HepG2 (cell line): ENCODE measurements around the gene ENG. TPM values are rescaled to one million over a fixed set of nuclear protein-coding genes. Genes with fewer than 3 reads are reported as not detected.

Source experiments
- ATAC-seq: fragments of 200-7000 bp; cut with Tn5 transposase; 3 replicates; pipeline ENCODE4 v1.9.1; 2020; ENCODE audit warnings: mild to moderate bottlenecking, moderate library complexity
- BruUV-seq: library from RNA; stranded (reverse); fragments of 400-500 nt; replicated peaks from 2 replicates; lab custom pipeline; 2021; lab: Mats Ljungman, UMichigan
- CTCF ChIA-PET: fragments of 300-600 bp; formaldehyde crosslinking; extraction: SDS; loops from one replicate; lab custom pipeline; 2021; ENCODE audit warnings: low total read pairs, inconsistent platforms, low intra/inter-chr PET ratio; lab: Yijun Ruan, JAX
- POLR2A ChIA-PET: fragments of 350-600 bp; sonication (Branson Sonifier 250); formaldehyde crosslinking; loops from one replicate; lab custom pipeline; 2020; ENCODE audit warnings: antibody characterized with exemption, inconsistent platforms; lab: Yijun Ruan, JAX
- DNase-seq: peaks from one replicate; pipeline ENCODE4 v3.0.0-alpha.2; 2015; ENCODE audit warnings: low spot score
- FAIRE-seq: peaks from 3 replicates; lab custom pipeline; 2011; peaks lifted over from hg19 to GRCh38; lab: Jason Lieb, UNC
- H2AFZ ChIP-seq: one replicate; pipeline ENCODE4 v1.6.1; 2011; ENCODE audit warnings: low read length, inconsistent platforms
- H3K27ac ChIP-seq: fragments of 300-600 bp; 3 replicates; pipeline ENCODE4 v1.8.0; 2011; ENCODE audit warnings: mixed run types, mild to moderate bottlenecking, mixed read lengths, low read length, inconsistent platforms; ENCODE audit not compliant: insufficient read depth; ENCODE audit errors: extremely low read length
- H3K27me3 ChIP-seq, 2 experiments: fragments of 200-600 bp in 1 of 2; 2 replicates in 1 of 2; 3 replicates in 1 of 2; pipeline versions ENCODE4 v1.6.0 to v1.8.0; 2011; ENCODE audit warnings: low read length in 2 of 2, mild to moderate bottlenecking in 2 of 2, moderate library complexity in 2 of 2, inconsistent platforms in 1 of 2; ENCODE audit not compliant: insufficient read depth in 2 of 2, control insufficient read depth in 1 of 2
- H3K36me3 ChIP-seq, 2 experiments: fragments of 200-600 bp in 1 of 2; replicated peaks in 1 of 2; 2 replicates in 1 of 2; 3 replicates in 1 of 2; pipeline versions ENCODE4 v1.5.1 to v1.8.0; 2011; ENCODE audit warnings: low read length in 2 of 2, inconsistent platforms in 1 of 2; ENCODE audit not compliant: insufficient read depth in 2 of 2, control insufficient read depth in 1 of 2
- H3K4me1 ChIP-seq: 2 replicates; pipeline ENCODE4 v1.5.1; 2012; ENCODE audit warnings: low read length, inconsistent platforms; ENCODE audit not compliant: insufficient read depth
- H3K4me2 ChIP-seq: 2 replicates; pipeline ENCODE4 v1.6.0; 2011; ENCODE audit warnings: low read depth, low read length, inconsistent platforms
- H3K4me3 ChIP-seq, 3 experiments: fragments of 200-600 bp in 1 of 3; sonication (generic), shearing (Covaris generic) in 1 of 3; replicated peaks in 1 of 3; 2 replicates each; pipeline ENCODE4 v1.5.1; 2011 to 2016; ENCODE audit warnings: low read length in 3 of 3, inconsistent platforms in 2 of 3, low read depth in 2 of 3, mild to moderate bottlenecking in 2 of 3, control low read depth in 1 of 3, mixed read lengths in 1 of 3; ENCODE audit not compliant: insufficient read depth in 1 of 3
- H3K79me2 ChIP-seq: one replicate; pipeline ENCODE4 v1.6.1; 2011; ENCODE audit warnings: low read length, inconsistent platforms; ENCODE audit not compliant: insufficient read depth
- H3K9ac ChIP-seq: 2 replicates; pipeline ENCODE4 v1.6.0; 2011; ENCODE audit warnings: mild to moderate bottlenecking, low read depth, low read length, inconsistent platforms; ENCODE audit not compliant: insufficient read depth
- H3K9me3 ChIP-seq: 2 replicates; pipeline ENCODE4 v1.5.1; 2012; ENCODE audit warnings: mild to moderate bottlenecking, low read length
- H4K20me1 ChIP-seq: 2 replicates; pipeline ENCODE4 v1.6.0; 2011; ENCODE audit warnings: inconsistent platforms, mild to moderate bottlenecking, low read length, moderate library complexity; ENCODE audit not compliant: insufficient read depth
- EEA1 ChIP-seq: sonication (generic); formaldehyde crosslinking; IDR thresholded peaks from 2 replicates; pipeline ENCODE4 v1.5.1; 2020; ENCODE audit warnings: mild to moderate bottlenecking, missing genetic modification reagents, borderline replicate concordance
- EP300 ChIP-seq, 3 experiments: sonication (generic) in 1 of 3; formaldehyde crosslinking in 1 of 3; IDR thresholded peaks; 2 replicates each; pipeline versions ENCODE4 v1.5.1 to v1.6.1; 2011 to 2020; ENCODE audit warnings: low read depth in 2 of 3, low read length in 2 of 3, borderline replicate concordance in 1 of 3, improper control_type of control experiment in 1 of 3, mild to moderate bottlenecking in 1 of 3, missing genetic modification reagents in 1 of 3, moderate library complexity in 1 of 3
- GATAD1 ChIP-seq: IDR thresholded peaks from 2 replicates; pipeline ENCODE4 v1.6.1; 2016; ENCODE audit warnings: missing genetic modification reagents, missing compliant biosample characterization
- MED1 ChIP-seq: sonication (generic); formaldehyde crosslinking; IDR thresholded peaks from 2 replicates; pipeline ENCODE4 v1.4.0; 2020; ENCODE audit warnings: missing genetic modification reagents
- RFXANK ChIP-seq: IDR thresholded peaks from 2 replicates; pipeline ENCODE4 v1.6.1; 2016
- SUZ12 ChIP-seq: fragments of 150-350 bp; IDR thresholded peaks from 2 replicates; pipeline ENCODE4 v1.6.1; 2014; ENCODE audit warnings: low read depth, low read length
- ZNF12 ChIP-seq: sonication (generic); formaldehyde crosslinking; IDR thresholded peaks from 2 replicates; pipeline ENCODE4 v1.5.0; 2020; ENCODE audit warnings: missing genetic modification reagents
- ZNF224 ChIP-seq: sonication (generic); formaldehyde crosslinking; IDR thresholded peaks from 2 replicates; pipeline ENCODE4 v1.5.0; 2020; ENCODE audit warnings: mild to moderate bottlenecking, missing genetic modification reagents
- WGBS: methylation state at CpG from one replicate; pipeline ENCODE4 v1.1.6; 2017; ENCODE audit warnings: low lambda C conversion rate; 5-methylcytosine and 5-hydroxymethylcytosine counted together
- in situ Hi-C: cut with HindIII; loops from 2 replicates; pipeline ENCODE4 v1.10.0; 2017; ENCODE audit warnings: low pct_unique_long_range_greater_than_20kb; ENCODE audit not compliant: extremely low pct_ligation_motif_present
- intact Hi-C: fragments of 100-400 bp; cut with micrococcal nuclease; formaldehyde crosslinking; loops from one replicate; pipeline ENCODE4 v1.10.0; 2022; ENCODE audit not compliant: unreplicated experiment
- polyA plus RNA-seq, 8 experiments: library from polyadenylated mRNA; depleted of rRNA in 3 of 8; stranded (reverse) in 7 of 8; unstranded in 1 of 8; fragments of >200 nt; fragmentation: Illumina TruSeq in 4 of 8; extraction: Trizol in 4 of 8; gene quantifications; 2 replicates each; pipeline versions ENCODE4 v1.2.1 to v1.2.3, GENCODE V29; 2011 to 2016; ENCODE audit warnings: low read depth in 4 of 8, missing spikeins in 1 of 8, mixed read lengths in 1 of 8; ENCODE audit not compliant: insufficient read depth in 1 of 8
- total RNA-seq, 5 experiments: library from RNA; depleted of rRNA; stranded (reverse); fragments of >200 nt; fragmentation: Illumina TruSeq; extraction: Trizol; gene quantifications; 2 replicates each; pipeline ENCODE4 v1.2.3, GENCODE V29; 2016; ENCODE audit warnings: low read depth in 1 of 5
- TF ChIP-seq, protein P1 (sequence below): sonication (generic); formaldehyde crosslinking; IDR thresholded peaks from 2 replicates; pipeline ENCODE4 v1.4.0; 2020; ENCODE audit warnings: missing genetic modification reagents, mild to moderate bottlenecking, borderline replicate concordance
- TF ChIP-seq, protein P2 (sequence below): sonication (generic); formaldehyde crosslinking; IDR thresholded peaks from 2 replicates; pipeline ENCODE4 v1.4.0; 2020; ENCODE audit warnings: missing genetic modification reagents
- TF ChIP-seq, protein P3 (sequence below): sonication (generic); formaldehyde crosslinking; IDR thresholded peaks from 2 replicates; pipeline ENCODE4 v1.5.0; 2020; ENCODE audit warnings: missing genetic modification reagents
- TF ChIP-seq, protein P4 (sequence below): IDR thresholded peaks from 2 replicates; pipeline ENCODE4 v1.6.1; 2016; ENCODE audit warnings: low read depth, missing genetic modification reagents, missing compliant biosample characterization

The ENG gene
- total and polyA plus RNA-seq, 2 of the 13 experiments (the other 11 are each of a cell fraction or from before 2014, with no cell fraction given): 0.02 to 1.1 TPM

DNA sequence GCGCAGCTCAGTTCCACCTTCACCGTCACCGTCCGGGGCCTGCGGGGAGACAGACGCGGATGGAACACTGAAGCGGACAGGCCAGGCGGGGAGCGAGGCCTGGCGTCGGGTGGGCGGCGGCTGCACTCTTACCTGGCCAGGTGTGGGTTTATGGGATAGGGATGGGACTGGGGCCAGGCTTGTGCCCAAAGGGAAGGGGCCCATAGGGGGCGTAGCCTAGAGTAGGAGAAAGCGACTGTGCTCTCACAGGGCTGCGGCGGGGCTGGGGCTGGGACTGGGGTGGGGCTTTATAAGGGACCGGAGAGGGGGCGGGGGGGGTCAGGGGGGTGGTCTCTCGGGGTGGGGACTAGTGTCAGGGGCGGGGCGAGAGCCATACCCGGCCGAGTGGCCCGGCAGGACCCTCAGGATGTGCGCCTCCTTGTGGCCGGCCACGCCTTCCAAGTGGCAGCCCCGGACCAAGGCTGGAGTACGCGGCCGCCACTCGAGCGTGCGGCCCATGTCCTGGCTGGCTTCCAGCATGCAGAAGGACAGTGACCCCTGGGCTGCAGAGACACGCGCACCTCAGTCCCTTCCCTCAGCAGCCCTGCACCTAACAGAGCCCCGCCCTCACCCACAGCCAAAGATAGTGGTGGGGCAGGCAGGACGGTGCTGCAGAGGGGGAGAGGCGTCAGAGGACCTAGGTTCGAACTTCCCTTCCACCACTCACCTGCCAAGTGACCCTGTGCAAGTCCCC lies 29.0 kb downstream of the ENG start:
- Histone ChIP-seq H3K4me3 (peak overlapping the region in 1 of 3 experiments; percentile 56; a peak in 1 of 6 replicates), H2AFZ (no peak overlapping the region), H3K27me3 (no peaks in the 10 kb centered on the region), H3K27ac (no peak overlapping the region), H3K9me3 (no peaks in the 10 kb centered on the region), H3K4me1 (peaks cover 37% of the 10 kb centered on the region), H4K20me1 (no peaks in the 10 kb centered on the region), H3K36me3 (no peaks in the 10 kb centered on the region), H3K4me2 (peak overlapping the region; percentile 65), H3K79me2 (no peaks in the 10 kb centered on the region), H3K9ac (no peak overlapping the region)
- ChIA-PET POLR2A (interaction anchor here (0.6 to 1.1 kb wide), 2 partner anchors 12 to 29 kb away, joined by 3 read pairs; no protein-coding TSS in a partner anchor), CTCF (interaction anchor here (0.8 to 1.1 kb wide), 3 partner anchors 22 to 96 kb away, joined by 3 to 6 read pairs (median 3); partner anchors contain the start of gene FPGS)
- intact Hi-C loops: no loop called here
- FAIRE-seq (no peak), ATAC-seq (peak; percentile 82), DNase-seq (peak; percentile 56)
- WGBS: 80% methylated on average over 14 of the region's 42 CpGs
- BruUV-seq: no TSS peak
- in situ Hi-C loops: no loop called here
- no peak for TF ChIP-seq ZNF12 (CRISPR knock-in tag)
- TF ChIP-seq EEA1 (CRISPR knock-in tag): no peak
- TF ChIP-seq ZNF224 (CRISPR knock-in tag): no peak
- TF ChIP-seq SUZ12: no peak
- TF ChIP-seq GATAD1 (CRISPR knock-in tag): peak; percentile 65
- TF ChIP-seq RFXANK (CRISPR knock-in tag): no peak
- TF ChIP-seq, protein P1, sequence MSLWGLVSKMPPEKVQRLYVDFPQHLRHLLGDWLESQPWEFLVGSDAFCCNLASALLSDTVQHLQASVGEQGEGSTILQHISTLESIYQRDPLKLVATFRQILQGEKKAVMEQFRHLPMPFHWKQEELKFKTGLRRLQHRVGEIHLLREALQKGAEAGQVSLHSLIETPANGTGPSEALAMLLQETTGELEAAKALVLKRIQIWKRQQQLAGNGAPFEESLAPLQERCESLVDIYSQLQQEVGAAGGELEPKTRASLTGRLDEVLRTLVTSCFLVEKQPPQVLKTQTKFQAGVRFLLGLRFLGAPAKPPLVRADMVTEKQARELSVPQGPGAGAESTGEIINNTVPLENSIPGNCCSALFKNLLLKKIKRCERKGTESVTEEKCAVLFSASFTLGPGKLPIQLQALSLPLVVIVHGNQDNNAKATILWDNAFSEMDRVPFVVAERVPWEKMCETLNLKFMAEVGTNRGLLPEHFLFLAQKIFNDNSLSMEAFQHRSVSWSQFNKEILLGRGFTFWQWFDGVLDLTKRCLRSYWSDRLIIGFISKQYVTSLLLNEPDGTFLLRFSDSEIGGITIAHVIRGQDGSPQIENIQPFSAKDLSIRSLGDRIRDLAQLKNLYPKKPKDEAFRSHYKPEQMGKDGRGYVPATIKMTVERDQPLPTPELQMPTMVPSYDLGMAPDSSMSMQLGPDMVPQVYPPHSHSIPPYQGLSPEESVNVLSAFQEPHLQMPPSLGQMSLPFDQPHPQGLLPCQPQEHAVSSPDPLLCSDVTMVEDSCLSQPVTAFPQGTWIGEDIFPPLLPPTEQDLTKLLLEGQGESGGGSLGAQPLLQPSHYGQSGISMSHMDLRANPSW: no peak
- TF ChIP-seq, protein P2, sequence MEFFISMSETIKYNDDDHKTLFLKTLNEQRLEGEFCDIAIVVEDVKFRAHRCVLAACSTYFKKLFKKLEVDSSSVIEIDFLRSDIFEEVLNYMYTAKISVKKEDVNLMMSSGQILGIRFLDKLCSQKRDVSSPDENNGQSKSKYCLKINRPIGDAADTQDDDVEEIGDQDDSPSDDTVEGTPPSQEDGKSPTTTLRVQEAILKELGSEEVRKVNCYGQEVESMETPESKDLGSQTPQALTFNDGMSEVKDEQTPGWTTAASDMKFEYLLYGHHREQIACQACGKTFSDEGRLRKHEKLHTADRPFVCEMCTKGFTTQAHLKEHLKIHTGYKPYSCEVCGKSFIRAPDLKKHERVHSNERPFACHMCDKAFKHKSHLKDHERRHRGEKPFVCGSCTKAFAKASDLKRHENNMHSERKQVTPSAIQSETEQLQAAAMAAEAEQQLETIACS (CRISPR knock-in tag): 0 out of 2 replicates have a peak, but pooled peaks have one; percentile 14
- TF ChIP-seq, protein P3, sequence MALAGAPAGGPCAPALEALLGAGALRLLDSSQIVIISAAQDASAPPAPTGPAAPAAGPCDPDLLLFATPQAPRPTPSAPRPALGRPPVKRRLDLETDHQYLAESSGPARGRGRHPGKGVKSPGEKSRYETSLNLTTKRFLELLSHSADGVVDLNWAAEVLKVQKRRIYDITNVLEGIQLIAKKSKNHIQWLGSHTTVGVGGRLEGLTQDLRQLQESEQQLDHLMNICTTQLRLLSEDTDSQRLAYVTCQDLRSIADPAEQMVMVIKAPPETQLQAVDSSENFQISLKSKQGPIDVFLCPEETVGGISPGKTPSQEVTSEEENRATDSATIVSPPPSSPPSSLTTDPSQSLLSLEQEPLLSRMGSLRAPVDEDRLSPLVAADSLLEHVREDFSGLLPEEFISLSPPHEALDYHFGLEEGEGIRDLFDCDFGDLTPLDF: no peak
- peak; percentile 69 for TF ChIP-seq MED1 (CRISPR knock-in tag)
- TF ChIP-seq, protein P4, sequence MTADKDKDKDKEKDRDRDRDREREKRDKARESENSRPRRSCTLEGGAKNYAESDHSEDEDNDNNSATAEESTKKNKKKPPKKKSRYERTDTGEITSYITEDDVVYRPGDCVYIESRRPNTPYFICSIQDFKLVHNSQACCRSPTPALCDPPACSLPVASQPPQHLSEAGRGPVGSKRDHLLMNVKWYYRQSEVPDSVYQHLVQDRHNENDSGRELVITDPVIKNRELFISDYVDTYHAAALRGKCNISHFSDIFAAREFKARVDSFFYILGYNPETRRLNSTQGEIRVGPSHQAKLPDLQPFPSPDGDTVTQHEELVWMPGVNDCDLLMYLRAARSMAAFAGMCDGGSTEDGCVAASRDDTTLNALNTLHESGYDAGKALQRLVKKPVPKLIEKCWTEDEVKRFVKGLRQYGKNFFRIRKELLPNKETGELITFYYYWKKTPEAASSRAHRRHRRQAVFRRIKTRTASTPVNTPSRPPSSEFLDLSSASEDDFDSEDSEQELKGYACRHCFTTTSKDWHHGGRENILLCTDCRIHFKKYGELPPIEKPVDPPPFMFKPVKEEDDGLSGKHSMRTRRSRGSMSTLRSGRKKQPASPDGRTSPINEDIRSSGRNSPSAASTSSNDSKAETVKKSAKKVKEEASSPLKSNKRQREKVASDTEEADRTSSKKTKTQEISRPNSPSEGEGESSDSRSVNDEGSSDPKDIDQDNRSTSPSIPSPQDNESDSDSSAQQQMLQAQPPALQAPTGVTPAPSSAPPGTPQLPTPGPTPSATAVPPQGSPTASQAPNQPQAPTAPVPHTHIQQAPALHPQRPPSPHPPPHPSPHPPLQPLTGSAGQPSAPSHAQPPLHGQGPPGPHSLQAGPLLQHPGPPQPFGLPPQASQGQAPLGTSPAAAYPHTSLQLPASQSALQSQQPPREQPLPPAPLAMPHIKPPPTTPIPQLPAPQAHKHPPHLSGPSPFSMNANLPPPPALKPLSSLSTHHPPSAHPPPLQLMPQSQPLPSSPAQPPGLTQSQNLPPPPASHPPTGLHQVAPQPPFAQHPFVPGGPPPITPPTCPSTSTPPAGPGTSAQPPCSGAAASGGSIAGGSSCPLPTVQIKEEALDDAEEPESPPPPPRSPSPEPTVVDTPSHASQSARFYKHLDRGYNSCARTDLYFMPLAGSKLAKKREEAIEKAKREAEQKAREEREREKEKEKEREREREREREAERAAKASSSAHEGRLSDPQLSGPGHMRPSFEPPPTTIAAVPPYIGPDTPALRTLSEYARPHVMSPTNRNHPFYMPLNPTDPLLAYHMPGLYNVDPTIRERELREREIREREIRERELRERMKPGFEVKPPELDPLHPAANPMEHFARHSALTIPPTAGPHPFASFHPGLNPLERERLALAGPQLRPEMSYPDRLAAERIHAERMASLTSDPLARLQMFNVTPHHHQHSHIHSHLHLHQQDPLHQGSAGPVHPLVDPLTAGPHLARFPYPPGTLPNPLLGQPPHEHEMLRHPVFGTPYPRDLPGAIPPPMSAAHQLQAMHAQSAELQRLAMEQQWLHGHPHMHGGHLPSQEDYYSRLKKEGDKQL (CRISPR knock-in tag): no peak
- no peak for TF ChIP-seq EP300 (IDR thresholded peaks at IDR 0.05; ENCODE audit: low read depth in 2 of 2, low read length in 2 of 2)
- no peak for TF ChIP-seq EP300 (CRISPR knock-in tag; IDR thresholded peaks at IDR 0.05; ENCODE audit: borderline replicate concordance)
